Hepatocyte (in vitro differentiated cells): Measurements from ENCODE around the gene TTYH2.

Source experiments
- EZH2 ChIP-seq: fragments of 200-600 bp; sonication (generic); IDR thresholded peaks from 2 replicates; pipeline ENCODE4 v1.6.1; 2016; ENCODE audit warnings: antibody characterized with exemption, mild to moderate bottlenecking, borderline replicate concordance
- TF ChIP-seq, protein P1 (sequence below): fragments of 200-600 bp; sonication (generic); IDR thresholded peaks from 2 replicates; pipeline ENCODE4 v1.5.1; 2016; ENCODE audit warnings: antibody characterized with exemption, mild to moderate bottlenecking; ENCODE audit not compliant: poor library complexity

DNA sequence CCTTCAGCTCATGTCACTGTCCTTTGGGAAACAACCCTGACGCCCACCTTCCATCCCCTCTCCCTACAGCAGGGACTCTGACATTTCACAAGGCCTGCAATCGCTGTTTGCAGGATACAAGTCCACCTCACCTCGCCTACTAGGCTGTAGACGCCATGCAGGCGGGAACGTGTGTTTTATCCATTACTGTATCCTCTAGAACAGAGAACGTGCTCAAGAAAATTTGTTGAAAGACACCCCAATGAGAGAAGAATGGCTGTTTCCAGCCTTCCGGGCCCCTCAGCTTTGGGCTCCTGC is 1.5 kb upstream of the TTYH2 start:
- TF ChIP-seq, protein P1, sequence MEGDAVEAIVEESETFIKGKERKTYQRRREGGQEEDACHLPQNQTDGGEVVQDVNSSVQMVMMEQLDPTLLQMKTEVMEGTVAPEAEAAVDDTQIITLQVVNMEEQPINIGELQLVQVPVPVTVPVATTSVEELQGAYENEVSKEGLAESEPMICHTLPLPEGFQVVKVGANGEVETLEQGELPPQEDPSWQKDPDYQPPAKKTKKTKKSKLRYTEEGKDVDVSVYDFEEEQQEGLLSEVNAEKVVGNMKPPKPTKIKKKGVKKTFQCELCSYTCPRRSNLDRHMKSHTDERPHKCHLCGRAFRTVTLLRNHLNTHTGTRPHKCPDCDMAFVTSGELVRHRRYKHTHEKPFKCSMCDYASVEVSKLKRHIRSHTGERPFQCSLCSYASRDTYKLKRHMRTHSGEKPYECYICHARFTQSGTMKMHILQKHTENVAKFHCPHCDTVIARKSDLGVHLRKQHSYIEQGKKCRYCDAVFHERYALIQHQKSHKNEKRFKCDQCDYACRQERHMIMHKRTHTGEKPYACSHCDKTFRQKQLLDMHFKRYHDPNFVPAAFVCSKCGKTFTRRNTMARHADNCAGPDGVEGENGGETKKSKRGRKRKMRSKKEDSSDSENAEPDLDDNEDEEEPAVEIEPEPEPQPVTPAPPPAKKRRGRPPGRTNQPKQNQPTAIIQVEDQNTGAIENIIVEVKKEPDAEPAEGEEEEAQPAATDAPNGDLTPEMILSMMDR = no peak
- TF ChIP-seq EZH2 = peak; percentile 14
